Measurements from ENCODE around the gene CLTB.

Gene CLTB

DNA sequence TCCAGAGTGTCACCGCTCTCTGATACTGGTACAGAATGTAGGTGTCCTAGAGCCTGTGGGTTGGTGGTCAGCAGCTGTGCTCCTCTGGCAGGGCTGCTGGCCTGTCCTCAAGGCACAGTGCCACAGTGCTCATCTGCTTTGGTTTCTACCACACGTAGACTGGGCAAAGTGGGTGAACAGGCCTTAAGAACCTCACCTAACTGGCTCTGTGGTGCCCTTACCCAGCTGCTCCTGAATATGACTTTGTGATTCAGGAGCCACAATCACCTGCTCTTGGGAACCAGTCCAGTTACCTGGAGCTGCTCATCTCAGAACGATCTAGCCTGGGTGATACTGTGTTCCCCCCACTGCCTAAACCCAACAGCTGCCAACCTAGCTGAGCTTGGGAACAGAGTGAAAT lies 34.4 kb downstream of the CLTB start:
- no peak for DNase-seq

GRCh38 chr5:176381423-176381822 lies 34.9 kb downstream of the CLTB start:
- DNase-seq, result no peak

- DNase-seq, result no peak
These were observed 36.5 kb downstream of the CLTB start for GRCh38 chr5:176379881-176380280.

DNA sequence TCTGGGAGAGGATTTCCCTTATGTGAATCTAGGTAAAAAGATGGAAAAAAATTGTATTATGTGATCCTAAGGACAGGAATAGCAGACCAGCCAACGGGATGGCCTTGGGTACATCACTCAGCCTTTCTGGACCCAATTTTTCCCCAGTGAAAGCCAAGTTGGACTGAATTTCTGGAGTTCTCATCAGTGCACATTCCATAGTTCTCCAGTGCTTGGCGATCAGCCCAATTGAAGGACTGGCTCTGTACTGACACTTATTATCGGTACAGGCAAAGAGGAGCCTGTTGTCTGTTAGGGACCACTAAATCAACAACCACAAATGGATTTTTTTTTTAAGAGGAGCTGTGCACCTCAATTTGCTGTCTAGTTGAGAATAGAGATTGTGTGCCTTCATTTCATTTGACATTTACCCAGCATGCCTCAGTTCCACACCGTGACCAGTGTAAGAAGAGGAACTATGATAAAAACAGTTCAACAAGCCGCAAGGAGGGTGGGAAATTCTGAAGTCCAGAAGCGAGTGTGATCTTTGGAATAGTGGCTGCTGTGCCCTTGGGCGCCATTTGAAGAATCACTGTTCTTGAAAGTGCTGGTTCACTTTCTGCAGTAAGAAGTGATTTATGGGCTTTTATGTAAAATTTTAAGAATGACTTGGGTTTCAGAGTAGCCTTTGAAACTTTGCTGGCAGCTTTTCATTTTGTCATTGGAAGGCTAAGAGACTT lies 43.1 kb downstream of the CLTB start:
- no peak for DNase-seq

- DNase-seq, result no peak
These were observed 44.5 kb downstream of the CLTB start for GRCh38 chr5:176371621-176372539.

DNA sequence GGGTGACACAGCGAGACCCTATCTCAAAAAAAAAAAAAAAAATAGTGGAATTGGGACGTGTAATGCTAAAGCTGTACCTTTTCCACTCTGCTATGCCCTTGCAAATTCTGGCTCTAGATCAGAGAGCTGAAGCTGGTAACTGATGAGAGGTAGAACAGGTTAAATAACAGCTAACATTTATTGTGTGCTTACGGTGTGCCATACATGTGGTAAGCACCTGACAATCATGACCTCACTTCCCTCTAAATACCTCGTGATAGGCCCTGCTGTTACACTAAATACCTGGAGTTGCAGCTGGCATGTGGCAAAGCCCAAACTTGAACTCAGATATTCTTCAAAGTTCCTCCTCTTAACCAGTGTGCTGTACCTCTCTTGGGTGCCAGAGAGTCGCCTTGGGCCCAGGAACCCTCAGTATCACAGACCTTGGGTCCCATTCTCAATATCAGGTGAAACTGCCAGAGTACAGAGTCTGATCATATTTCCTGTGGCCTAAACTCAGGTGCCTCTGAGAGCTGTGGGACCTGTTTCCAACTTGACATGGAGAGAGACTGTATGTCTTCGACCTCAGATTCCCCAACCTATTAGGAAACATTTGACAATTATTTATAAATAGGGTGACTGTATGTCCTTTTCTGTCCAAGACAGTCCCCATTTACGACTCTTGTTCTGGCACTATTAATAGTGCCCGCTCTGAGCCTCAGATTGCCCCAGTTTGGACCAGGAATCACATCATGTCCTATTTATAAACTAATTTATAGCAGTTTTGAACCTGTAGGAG lies 46.2 kb downstream of the CLTB start:
- no peak for DNase-seq

- DNase-seq, result no peak
These were observed 47.6 kb downstream of the CLTB start for GRCh38 chr5:176368726-176369125.

- no peak for DNase-seq
These were observed 50.0 kb downstream of the CLTB start for GRCh38 chr5:176366232-176366894.

DNA sequence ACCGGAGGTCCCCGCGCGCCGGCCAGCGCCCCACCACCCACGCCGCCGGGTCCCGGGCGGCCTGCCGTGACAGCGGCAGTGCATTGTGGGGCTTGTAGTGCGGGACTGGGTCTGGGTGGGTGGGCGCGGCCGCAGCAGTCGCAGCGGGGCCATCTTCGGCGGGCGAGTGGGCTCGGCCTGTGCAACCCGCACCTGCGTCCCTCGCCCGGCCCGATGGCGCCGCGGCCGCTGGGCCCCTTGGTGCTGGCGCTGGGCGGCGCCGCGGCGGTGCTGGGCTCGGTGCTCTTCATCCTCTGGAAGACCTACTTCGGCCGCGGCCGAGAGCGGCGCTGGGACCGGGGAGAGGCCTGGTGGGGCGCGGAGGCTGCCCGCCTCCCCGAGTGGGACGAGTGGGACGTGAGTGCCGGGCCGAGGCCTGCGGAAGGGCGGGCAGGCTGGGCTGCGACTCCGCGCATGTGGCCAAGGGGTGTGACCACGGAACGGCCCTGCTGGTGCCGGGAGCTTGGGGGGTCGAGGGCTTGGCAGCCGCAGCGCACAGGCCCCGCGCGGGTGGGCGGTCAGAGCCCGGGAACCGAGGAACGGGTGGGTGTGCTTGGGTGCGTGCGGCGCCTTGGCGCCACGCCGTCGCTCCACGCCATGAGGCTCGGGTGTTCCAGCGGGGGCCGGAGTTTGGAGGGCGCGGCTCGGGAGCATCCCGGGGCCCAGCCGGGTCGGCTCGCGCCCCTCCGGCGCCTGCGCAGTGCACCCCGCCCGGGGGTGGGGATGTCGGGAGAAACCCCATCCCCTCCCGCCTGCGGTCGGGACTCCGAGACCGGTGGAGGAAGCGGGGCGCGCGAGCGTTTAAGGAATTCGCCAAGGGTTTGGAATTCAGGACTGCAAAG lies 50.7 kb downstream of the CLTB start, which contains the start of gene ARL10:
ARL10 (plus strand) TSS at position 137 of the 881 bp plus-strand sequence; CDS start at position 214, 77 bp downstream.
- DNase-seq, result no peak

DNA sequence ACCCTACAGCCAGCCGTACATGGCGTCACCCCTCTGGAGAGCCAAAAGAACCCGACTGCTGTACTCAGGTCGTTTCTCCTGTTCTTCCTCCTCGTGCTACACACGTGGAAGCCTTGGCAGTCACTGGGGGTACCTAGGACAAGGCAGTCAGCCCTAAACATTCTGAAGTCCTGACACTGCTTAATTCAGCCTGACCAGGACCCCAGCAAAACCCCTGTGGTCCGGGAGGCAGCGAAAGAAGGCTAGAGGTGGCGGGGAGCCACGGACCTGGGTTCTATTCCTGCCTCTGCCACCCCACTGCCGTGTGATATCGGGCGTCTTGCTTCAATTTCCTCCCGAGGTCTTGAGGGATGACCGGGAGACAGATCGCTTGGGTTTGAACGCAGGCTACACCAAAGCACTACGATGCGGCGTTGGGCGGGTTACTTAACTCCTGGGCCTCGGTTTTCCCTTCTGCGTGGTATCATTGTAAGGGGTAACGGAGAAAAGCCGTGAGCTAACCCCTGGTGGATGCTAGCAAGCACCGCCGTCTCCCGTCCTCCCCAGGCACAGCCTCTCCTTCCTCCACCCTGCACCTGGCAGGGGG lies 51.5 kb downstream of the CLTB start:
- no peak for DNase-seq

- DNase-seq, result no peak
These were observed 54.2 kb downstream of the CLTB start for GRCh38 chr5:176362233-176362490.

GRCh38 chr5:176361437-176362232 lies 54.7 kb downstream of the CLTB start, which contains the start of gene KIAA1191:
KIAA1191 (minus strand) TSS chr5:176361764; CDS start chr5:176359508, 2,256 bp downstream.
- peak; percentile 62 to 64 for DNase-seq

DNA sequence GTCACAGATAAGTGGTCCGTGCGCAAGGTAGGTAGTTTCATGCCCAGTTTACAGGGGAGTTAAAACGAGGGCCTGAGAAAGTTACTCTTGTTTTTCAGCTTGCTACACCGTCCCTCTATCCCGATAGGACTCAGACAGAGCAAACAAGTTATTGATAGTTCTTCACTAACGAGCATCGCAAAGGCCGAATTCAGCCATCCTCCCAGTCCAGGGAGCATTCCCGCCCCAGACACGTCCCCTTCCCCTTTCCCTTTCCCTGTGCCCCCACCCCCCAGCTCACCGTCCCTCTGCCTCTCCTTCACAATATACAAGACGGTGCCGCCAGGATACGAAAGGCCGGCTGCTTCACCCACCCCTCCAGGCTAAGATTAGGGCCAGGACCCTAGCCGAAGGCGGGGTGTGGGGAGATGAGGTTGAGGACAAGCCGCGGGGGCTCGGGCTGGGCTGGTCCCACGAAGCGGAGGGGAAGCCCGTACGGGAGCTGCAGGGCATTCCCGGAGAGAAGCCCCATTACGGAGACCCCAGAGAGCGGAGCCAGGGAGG lies 55.4 kb downstream of the CLTB start:
- DNase-seq, result no peak

- no peak for DNase-seq
These were observed 56.7 kb downstream of the CLTB start for GRCh38 chr5:176359658-176360057.

- DNase-seq, result no peak
These were observed 60.2 kb downstream of the CLTB start for GRCh38 chr5:176356179-176356566.

DNA sequence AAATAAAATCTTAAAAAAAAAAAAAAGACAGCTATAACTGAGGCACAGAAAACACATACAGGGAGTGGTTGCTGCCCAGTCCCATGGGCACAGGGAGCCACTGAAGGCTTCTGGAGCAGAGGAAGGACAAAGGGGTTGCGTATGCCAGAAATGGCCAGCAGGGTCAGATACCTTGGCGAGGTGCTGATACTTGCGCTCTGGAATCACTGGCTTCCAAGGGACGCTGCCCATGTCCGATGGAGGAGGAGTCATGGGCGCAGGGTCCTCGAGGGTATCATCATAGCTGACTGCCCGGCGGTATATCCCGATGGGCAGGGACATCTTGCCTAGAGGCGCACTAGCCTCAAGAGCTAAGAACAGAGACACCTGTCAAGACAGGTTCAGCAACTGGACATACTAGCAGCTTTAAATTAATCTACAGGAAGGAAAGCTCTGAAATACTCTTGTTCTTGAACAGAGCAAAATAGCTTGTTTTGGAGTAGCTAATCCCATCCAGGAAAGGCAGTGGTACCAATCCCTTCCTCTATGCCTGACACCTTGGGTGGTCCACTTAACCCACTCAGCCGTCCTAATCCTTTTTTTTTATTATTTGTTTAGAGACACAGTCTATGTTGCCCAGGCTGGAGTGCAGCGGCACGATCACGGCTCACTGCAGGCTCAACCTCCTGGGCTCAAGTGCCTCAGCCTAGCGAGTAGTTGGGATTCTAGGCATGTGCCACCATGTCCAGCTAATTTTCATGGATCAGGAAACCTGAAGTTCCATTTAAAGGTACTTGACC lies 60.8 kb downstream of the CLTB start:
- DNase-seq, result peak in 1 of 2 experiments; percentile 55

DNA sequence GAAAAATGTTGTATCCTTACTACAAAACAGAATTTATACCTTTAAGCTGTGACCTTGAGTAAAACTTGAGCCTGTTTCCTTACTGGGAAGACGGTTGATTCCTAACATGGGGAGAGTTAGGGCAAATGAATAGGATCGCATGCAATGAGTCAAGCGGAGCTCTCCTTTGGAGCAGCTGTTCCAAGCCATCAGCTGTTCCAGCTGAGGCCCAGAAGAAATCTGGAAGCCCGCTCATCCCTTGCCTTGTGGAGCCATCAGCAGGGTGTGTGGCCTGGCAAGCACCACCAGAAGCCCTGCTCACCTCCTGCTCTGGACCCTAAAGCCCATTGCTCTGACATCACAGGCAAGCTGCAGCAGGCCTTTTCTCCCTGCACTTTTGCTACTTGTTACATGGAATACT lies 62.8 kb downstream of the CLTB start:
- DNase-seq, result no peak

DNA sequence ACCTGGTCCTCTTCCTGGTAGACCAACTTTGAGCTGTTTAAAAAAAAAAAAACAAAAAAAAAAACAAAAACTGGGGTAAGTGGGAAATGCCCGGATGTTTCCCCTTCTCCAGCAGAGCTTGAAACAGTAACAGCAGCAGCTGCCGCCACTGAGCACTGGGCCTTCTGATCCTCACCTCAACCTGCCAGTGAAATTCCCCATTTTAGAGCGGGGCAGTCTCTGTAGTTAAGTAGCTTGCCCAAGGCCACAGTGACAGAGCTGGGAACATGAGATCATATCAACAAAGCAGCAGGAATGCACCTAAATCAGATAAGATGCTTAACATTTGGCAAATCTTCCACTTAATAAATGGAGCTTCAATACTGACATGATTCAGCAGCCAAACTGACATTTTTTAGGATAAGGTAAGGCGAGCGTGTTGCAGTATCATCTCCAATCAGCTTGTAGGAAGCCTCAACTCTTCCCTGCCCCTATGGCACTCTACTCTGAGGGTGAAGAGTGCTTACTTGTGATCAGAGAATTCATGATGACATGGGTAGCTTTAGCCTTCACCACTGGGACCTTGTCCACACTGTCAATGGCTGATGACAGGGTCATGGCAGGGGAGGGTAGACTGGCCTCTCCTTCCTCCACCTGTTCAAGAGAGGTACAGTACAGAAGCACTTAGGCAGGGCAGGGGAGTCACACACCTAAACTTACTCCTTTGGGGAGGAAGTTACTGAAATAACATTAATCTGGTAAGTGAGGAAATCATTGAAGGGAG lies 64.0 kb downstream of the CLTB start:
- DNase-seq, result no peak

DNA sequence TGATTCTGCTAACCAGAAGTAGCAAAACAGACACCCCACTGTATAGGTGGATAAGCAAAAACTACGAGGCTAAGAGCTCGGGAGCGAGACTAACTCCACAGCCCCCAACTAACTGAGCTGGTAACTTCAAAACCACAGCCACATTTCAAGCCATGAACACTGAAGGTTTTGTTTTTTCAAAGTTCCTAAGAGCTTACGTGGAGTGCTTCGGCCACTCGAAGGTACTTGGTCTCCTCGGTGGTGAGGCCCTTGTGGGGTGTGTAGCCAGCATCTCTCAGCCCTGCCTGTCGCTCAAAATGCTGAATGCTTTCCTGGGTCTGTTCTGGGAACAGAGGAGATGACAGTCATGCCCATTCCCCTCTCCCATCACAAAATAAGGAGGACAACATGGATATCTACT lies 65.9 kb downstream of the CLTB start:
- no peak for DNase-seq
